Spinal cord (tissue), 10 donors: ENCODE measurements around the gene PEX10. TPM values are rescaled to one million over a fixed set of nuclear protein-coding genes. Genes with fewer than 3 reads are reported as not detected.

Experiments
- DNase-seq, 6 donors: peaks; one replicate each; pipeline versions ENCODE4 v3.0.0 to v3.0.0-alpha.2; 2013 to 2015; ENCODE audit warnings: low spot score in 6 of 6, low read depth in 4 of 6
- H3K27ac ChIP-seq: one replicate; pipeline ENCODE4 v1.5.1; 2013; ENCODE audit warnings: low read depth, low read length, control low read depth
- H3K27me3 ChIP-seq: one replicate; pipeline ENCODE4 v1.6.1; 2013; ENCODE audit warnings: low read length; ENCODE audit not compliant: control insufficient read depth, insufficient read depth
- H3K36me3 ChIP-seq: one replicate; pipeline ENCODE4 v1.6.1; 2013; ENCODE audit warnings: low read length; ENCODE audit not compliant: control insufficient read depth, insufficient read depth
- H3K4me1 ChIP-seq: one replicate; pipeline ENCODE4 v1.6.1; 2013; ENCODE audit warnings: low read length; ENCODE audit not compliant: control insufficient read depth, insufficient read depth
- H3K4me3 ChIP-seq: one replicate; pipeline ENCODE4 v1.5.1; 2013; ENCODE audit warnings: low read depth, low read length, control low read depth
- H3K9me3 ChIP-seq: one replicate; pipeline ENCODE4 v1.6.1; 2013; ENCODE audit warnings: low read length; ENCODE audit not compliant: control insufficient read depth, insufficient read depth
- WGBS: methylation state at CpG from one replicate; pipeline ENCODE4 v1.1.5; 2013; ENCODE audit warnings: missing lambda C conversion rate; ENCODE audit not compliant: insufficient coverage; 5-methylcytosine and 5-hydroxymethylcytosine counted together
- polyA plus RNA-seq, 2 donors: library from polyadenylated mRNA; unstranded; fragments of 120-200 nt; gene quantifications; one replicate each; pipeline ENCODE4 v1.2.1, GENCODE V29; 2013; ENCODE audit not compliant: insufficient read length in 2 of 2
- total RNA-seq, 2 donors: library from RNA; depleted of rRNA in 1 of 2; stranded (reverse); fragments of 120-200 nt in 1 of 2; fragments of >200 nt in 1 of 2; gene quantifications; one replicate each; pipeline versions ENCODE4 v1.2.3 to v1.2.4, GENCODE V29; 2013 to 2014
- donor health status: healthy.

Gene PEX10
- total and polyA plus RNA-seq, 4 donors: 17.7 to 36.9 (median 31.7) TPM

DNA sequence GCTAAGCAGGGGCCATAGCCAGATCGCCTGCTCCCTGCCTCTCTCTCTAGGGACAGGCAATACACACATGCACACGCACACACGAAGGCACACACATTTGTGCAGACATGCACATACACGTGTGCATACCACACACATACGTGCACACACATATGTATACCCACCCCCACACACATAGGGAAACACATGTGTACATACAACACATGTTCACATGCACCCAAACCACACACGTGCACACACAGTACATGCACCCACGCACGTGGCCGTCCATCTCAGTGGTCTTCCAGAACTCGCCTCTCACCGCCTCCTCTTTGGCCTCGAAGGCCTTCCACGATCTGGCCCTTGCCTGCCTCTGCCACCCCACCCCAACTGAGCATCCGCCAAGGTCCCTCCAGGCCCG, 25.3 kb upstream of the PEX10 start:
- no peak for DNase-seq
- Histone ChIP-seq H3K4me3 (no peak overlapping the region), H3K9me3 (no peaks in the 10 kb centered on the region), H3K27me3 (peaks cover 10% of the 10 kb centered on the region), H3K27ac (no peak overlapping the region), H3K4me1 (peaks cover 54% of the 10 kb centered on the region), H3K36me3 (peaks cover 2% of the 10 kb centered on the region)
- 79% methylated on average over 15 of the region's 15 CpGs for WGBS

GRCh38 chr1:2436876-2437275, 24.5 kb upstream of the PEX10 start:
- DNase-seq: no peak
- Histone ChIP-seq H3K27ac (no peak overlapping the region), H3K4me1 (peaks cover 54% of the 10 kb centered on the region), H3K27me3 (peaks cover 8% of the 10 kb centered on the region), H3K36me3 (peaks cover 2% of the 10 kb centered on the region), H3K9me3 (no peaks in the 10 kb centered on the region), H3K4me3 (no peak overlapping the region)
- 84% methylated on average over 6 of the region's 7 CpGs for WGBS

- Histone ChIP-seq H3K9me3 (no peaks in the 10 kb centered on the region), H3K4me3 (no peak overlapping the region), H3K4me1 (peaks cover 54% of the 10 kb centered on the region), H3K27ac (no peak overlapping the region), H3K27me3 (peaks cover 8% of the 10 kb centered on the region), H3K36me3 (peaks cover 2% of the 10 kb centered on the region)
- whole genome bisulfite sequencing: 100% methylated on average over 1 of the region's 2 CpGs
- no peak for DNase-seq
Observed at GRCh38 chr1:2435746-2436355, 23.5 kb upstream of the PEX10 start.

DNA sequence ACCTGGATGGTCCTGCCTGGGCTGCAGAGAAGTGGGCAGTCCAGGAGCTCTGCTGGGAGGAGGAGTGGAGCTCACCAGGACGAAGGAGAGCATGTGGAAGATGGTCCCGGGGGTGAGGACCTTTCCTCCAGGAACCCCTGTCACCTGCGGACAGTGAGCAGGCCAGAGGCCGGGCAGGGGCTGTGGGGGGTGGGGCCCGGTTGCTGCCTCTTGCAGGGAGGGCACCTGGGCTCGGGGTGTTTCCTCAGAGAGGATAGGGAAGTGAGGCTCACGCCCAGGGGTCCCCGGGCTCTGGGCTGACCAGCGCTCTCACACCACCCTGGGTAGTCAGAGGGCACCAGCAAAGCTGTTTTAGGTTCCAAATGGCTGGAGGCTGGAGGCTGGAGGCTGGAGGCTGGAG, 22.7 kb upstream of the PEX10 start:
- H3K27me3 ChIP-seq: peaks cover 8% of the 10 kb centered on the region
- 87% methylated on average over 9 of the region's 9 CpGs for WGBS
- H3K4me1 ChIP-seq: peaks cover 56% of the 10 kb centered on the region
- H3K4me3 ChIP-seq: no peak overlapping the region
- peaks cover 1% of the 10 kb centered on the region for H3K36me3 ChIP-seq
- H3K9me3 ChIP-seq: no peaks in the 10 kb centered on the region
- DNase-seq: no peak
- no peak overlapping the region for H3K27ac ChIP-seq

- DNase-seq: no peak
- no peak overlapping the region for H3K4me3 ChIP-seq
- no peaks in the 10 kb centered on the region for H3K36me3 ChIP-seq
- H3K27me3 ChIP-seq: peaks cover 8% of the 10 kb centered on the region
- peaks cover 65% of the 10 kb centered on the region for H3K4me1 ChIP-seq
- 54% methylated on average over 31 of the region's 34 CpGs for WGBS
- no peak overlapping the region for H3K27ac ChIP-seq
- H3K9me3 ChIP-seq: no peaks in the 10 kb centered on the region
Observed at GRCh38 chr1:2433936-2434655, 21.7 kb upstream of the PEX10 start.

- DNase-seq: no peak
- Histone ChIP-seq H3K36me3 (no peaks in the 10 kb centered on the region), H3K9me3 (no peaks in the 10 kb centered on the region), H3K27me3 (peaks cover 8% of the 10 kb centered on the region), H3K27ac (no peak overlapping the region), H3K4me1 (peaks cover 58% of the 10 kb centered on the region), H3K4me3 (no peak overlapping the region)
- 77% methylated on average over 11 of the region's 13 CpGs for WGBS
Observed at GRCh38 chr1:2433196-2433595, 20.8 kb upstream of the PEX10 start.

DNA sequence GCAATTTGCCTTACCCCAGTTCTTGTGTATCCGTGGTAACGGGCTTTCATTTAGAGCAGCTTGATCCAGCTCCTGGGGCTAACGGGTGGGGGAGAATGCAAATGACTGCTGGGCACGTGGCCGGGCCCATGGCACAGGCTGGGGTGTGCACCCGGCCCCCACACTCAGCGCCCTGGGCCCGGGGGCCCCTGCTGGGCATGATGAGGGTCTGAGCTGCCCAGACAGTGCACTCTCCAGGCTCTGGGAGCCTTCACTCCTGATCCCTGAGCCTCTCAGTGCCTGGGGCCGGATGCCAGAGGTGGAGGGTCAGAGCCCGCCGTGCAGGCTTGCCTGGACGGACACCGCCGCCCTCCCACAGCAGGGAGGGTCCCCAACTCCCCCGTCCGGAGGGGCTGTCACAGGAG, 20.1 kb upstream of the PEX10 start:
- Histone ChIP-seq H3K27me3 (peaks cover 8% of the 10 kb centered on the region), H3K27ac (no peak overlapping the region), H3K4me3 (no peak overlapping the region), H3K9me3 (no peaks in the 10 kb centered on the region), H3K4me1 (peaks cover 50% of the 10 kb centered on the region), H3K36me3 (no peaks in the 10 kb centered on the region)
- 10% methylated on average over 16 of the region's 16 CpGs for WGBS
- peak in 2 of 6 donors; percentile 65 to 76 for DNase-seq

DNA sequence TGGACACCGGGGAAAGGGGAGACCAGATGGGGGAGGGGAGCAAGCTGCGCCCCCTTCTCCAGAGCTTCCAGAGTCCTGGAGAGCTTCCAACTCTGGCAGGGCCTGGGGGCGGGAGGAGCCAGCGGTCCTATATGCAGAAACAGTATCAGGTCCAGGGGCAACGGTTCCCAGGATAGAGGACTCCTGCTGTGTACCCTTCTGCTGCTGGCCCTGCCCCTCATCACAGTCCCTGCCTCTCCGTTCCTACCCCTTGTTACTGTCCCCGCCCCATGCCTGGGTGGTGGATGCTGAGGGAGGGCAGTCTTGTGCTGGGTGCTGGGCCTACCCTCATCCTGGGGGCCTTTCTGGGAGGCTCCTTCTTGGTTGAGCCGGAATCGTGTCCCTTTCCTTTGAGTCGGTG, 19.2 kb upstream of the PEX10 start:
- 37% methylated on average over 7 of the region's 10 CpGs for WGBS

GRCh38 chr1:2431103-2431502, 18.7 kb upstream of the PEX10 start:
- WGBS: 56% methylated on average over 16 of the region's 16 CpGs
- H3K36me3 ChIP-seq: no peaks in the 10 kb centered on the region
- peaks cover 8% of the 10 kb centered on the region for H3K27me3 ChIP-seq
- H3K9me3 ChIP-seq: no peaks in the 10 kb centered on the region
- peaks cover 62% of the 10 kb centered on the region for H3K4me1 ChIP-seq
- H3K4me3 ChIP-seq: no peak overlapping the region
- no peak overlapping the region for H3K27ac ChIP-seq
- DNase-seq: no peak

More for the DNA sequence above, 19.2 kb upstream of the PEX10 start:
- Histone ChIP-seq H3K36me3 (no peaks in the 10 kb centered on the region), H3K4me3 (no peak overlapping the region), H3K9me3 (no peaks in the 10 kb centered on the region), H3K27me3 (peaks cover 8% of the 10 kb centered on the region), H3K4me1 (peaks cover 57% of the 10 kb centered on the region), H3K27ac (no peak overlapping the region)
- DNase-seq: peak in 1 of 6 donors; percentile 54

DNA sequence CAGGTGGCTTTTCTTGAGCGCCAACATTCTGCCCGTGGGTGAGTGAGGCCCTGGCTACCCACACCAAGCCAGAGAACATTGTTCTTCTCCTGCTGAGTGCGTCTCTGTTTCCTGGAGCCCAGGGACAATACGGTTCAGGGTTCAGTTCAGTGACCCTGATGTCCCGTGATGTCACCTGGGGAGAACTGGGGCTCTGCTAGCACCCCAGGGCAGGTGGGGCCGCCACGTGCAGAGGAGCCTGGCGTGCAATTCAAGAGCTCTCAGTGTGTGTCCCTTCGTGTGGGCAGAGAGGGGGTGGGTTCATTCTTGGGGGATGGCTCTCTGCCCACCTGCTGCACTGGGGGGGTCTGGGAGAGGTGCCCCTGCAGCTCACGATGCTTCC, 18.2 kb upstream of the PEX10 start:
- H3K27me3 ChIP-seq: peaks cover 8% of the 10 kb centered on the region
- H3K4me1 ChIP-seq: peaks cover 67% of the 10 kb centered on the region
- no peak overlapping the region for H3K27ac ChIP-seq
- WGBS: 68% methylated on average over 7 of the region's 10 CpGs
- no peaks in the 10 kb centered on the region for H3K36me3 ChIP-seq
- DNase-seq: no peak
- H3K9me3 ChIP-seq: no peaks in the 10 kb centered on the region
- no peak overlapping the region for H3K4me3 ChIP-seq
